HG03095 (cell line): ENCODE results near the gene KIAA1671.

Experiments used
- ATAC-seq: cut with Tn5 transposase; IDR thresholded peaks from one replicate; pipeline ENCODE4 v1.9.1; 2021; ENCODE audit warnings: moderate library complexity; ENCODE audit not compliant: unreplicated experiment

The KIAA1671 gene

DNA sequence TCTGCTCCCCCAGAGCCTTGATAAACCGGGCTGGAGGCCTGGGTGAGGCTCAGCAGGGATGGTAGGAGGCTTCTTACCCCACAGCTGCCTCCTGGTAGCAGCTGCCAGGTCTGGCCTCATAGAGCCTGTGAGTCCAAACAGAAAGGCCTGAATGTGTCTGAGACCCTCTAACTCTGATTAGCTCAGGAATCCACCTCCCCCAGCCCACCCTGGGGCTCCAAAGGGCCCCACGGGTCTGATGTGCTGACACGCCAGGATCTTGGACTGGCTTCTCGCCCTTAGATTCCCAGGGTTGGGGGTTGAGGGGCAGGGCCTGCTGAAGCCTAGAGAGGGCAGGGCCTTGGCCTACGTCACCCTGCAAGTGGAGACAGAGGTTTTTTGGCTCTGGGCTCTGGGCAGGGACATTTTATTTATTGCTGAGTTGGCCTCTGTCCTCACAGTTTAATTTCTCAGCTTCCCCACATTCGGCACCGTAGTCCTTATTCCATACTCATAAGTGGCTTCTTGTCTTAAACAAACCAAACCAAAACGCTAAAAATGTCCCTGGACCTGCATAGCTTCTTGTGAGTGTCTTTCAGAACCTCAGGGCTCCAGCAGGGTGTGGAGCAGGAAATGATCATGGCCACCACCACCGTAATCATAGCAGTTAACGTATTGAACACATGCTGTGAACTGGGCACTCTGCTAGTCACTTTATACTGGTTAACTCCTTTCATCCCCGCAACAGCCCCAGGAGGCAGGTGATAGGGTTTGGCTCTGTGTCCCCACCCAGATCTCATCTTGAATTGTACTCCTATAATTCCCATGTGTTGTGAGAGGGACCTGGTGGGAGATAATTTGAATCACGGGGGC is 25.1 kb downstream of the KIAA1671 start:
- ATAC-seq, result no peak

DNA sequence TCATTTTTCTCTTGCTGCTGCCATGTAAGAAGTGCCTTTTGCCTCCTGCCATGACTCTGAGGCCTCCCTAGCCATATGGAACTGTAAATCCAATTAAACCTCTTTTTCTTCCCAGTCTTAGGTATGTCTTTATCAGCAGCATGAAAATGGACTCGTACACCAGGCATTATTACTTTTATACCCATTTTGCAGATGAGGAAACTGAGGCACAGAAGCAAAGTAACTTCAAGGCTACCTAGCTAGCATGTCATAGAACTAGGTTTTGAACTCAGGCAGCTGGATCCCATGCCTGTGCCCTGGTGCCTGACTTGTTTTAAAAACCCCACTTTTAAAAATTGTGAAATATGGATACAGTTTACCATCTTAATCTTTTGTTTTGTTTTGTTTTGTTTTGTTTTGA is 25.8 kb downstream of the KIAA1671 start:
- ATAC-seq, result no peak

DNA sequence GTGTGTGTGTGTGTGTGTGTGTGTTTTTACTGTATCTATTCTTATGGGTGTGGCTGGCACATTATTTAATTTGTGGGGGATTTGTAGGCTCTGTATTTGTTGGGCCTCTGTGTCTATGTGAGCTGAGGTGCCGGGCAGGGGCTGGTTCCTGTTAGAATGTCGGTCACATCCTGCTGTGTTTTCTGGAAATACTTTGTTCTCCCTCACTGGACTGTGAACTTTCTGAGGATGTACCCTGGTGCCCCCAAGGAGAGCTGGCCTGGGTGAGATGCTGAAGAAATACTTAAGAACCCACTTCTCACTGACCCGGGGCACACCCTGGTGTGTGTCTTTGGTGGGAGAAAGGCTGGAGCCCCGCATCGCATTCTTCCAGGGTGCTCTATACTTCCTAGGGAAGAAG is 28.6 kb downstream of the KIAA1671 start:
- no peak for ATAC-seq

DNA sequence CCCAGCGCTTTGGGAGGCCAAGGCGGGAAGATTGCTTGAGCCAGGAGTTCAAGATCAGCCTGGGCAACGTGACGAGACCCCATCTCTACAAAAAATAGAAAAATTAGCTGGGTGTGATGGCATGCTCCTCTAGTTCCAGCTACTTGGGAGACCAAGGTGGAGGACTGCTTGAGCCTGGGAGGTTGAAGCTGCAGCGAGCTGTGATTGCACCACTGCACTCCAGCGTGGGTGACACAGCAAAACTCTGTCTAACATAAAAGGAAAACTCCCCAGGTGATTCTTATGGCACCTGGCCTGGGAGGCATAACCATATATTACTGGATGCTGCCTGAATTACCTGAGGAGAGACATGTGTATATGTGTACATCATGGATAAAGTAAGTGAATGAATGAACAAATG is 29.1 kb downstream of the KIAA1671 start:
- ATAC-seq, result no peak

DNA sequence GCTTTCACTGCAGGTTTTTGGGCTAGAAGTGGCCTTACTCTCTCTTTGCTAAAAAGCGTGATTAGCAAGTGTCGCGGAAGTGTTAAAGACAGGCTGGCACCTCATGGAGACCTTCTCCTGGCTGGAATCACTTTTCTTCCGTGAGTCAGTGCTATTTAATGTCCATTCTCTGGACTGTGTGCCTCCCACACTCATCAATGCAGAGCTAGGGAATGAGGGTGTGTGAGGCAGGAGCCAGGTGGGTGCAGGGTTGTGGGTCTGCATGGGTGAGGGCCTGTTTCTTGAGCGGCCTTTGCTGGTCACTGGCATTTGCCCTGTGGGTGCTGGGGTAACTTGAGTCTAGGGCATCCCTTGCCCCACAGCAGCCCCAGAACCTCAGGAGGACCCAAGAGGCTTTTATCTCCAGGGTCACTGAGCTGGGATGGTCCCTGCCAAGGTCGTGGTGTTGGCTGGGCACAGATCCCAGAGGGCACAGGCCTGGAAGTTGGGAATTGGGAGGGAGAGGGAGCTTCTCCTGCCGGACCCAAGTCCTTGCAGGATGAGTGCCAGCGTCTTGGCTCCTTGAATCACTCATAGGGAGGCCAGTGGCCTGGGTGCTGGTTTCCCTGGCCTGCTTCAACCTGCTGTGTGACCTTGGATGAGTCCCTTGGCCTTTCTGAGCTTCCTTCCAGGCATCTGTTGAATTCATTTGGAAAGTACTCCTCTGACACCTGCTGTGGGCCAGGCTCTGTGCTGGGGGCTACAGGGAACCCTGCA is 30.0 kb downstream of the KIAA1671 start:
- ATAC-seq, result no peak

DNA sequence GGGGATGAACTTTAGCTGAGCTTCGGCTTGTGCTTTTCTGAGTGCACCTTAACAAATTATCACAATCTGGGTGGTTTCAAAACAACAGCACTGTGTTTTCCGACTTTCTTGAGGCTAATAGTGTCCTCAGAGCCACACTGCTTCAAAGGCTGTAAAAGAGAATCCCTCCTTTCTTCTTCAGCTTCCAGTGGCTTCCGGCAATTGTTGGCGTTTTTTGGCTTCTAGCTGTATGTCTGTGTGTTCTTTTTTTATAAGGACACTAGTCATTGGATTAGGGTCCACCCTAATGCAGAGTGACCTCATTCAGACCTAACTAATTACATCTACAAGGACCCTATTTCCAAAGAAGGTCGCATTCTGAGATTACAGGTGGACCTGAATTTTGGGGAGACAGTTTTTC is 30.6 kb downstream of the KIAA1671 start:
- no peak for ATAC-seq

DNA sequence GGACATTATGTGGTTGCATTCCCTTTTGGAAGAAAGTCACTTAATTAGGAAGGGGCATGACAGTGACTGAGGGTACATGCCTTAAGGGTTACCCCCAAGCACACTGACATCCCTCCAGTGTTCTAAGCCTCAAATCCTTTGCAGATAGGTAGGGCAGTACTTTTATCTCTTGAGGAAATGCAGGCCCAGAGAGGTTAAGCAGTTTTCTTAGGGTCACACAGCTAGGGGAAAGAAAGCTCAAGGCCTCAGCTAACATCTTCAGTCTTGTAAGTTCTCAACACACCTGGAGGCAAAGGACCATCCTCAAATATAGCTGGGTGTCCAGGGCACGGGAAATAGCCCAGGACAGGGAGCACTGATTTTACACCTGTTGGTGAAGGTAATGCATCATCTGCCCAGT is 31.6 kb downstream of the KIAA1671 start:
- no peak for ATAC-seq

DNA sequence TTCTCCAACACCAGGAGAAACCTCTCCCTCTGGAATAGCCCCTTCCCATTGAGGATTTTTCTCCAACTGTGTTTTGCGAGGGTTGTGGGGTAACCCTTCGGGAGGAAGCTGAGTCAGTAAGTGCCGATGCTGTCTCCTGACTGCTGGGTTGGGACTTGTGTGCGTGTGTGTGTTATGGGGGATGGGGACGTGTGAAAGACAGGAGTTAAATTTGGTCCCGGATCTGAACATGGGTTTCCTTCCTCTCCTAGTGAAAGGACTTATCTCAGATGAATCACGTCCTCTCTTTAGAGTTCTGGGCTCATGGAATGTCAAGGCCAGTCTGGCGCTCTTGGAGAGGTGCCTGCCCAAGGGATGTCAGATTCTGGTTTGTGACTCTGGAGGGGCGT is 33.3 kb downstream of the KIAA1671 start:
- ATAC-seq, result no peak

DNA sequence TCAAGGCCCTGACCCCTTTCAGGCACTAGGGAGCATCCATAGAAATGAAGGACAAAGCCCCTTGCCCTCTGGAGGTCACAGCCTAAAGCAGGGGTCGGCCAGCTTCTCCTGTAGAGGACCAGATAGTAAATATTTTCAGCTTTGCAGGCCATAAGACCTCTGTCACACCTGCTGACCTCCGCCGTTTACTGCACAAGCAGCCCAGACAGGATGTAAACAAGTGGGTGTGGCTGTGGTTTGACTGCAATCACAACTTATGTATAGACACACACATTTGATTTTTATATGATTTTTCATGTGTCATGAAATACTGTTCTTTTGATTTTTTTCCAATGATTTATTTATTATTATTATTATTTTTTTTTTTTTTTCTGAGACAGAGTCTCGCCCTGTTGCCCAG is 34.3 kb downstream of the KIAA1671 start:
- no peak for ATAC-seq

DNA sequence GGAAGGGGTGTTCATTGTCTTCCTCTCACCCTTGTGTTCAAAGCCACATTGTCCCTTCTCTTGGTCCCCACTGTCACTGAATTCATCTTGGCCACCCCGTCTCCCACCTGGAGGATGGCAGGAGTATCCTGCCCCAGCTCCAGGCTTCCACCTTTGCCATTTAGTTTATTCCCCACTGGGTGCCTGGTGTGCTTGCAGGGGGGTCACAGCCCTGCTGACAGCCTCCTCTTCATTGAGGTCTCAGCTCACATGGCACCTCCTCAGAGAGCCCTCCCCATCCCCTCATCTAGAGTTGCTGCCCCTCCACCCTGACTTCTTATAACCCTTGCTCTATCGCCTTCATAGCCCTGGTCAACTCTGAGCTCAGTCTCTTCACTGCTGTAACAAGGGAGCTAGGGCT is 36.6 kb downstream of the KIAA1671 start:
- no peak for ATAC-seq

DNA sequence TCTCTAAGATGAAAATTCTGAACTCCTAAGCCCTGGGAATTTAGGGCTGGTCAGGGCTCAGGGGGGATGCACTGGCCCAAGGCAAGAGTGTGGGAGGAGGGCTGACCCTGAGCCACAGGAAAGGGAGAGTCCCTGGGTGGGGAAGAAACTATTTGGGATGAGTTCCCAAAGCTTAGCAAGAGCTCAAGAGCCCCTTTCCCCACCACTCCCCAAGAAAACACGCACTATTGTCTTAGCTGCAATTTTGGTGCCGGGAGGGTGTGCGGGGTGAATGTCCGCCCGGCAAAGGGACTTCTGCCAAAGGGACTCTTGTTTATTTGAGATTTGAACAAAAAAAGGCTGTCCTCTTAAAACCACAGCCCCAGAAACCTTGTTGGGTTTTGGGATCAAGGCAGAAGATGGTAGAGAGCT is 37.0 kb downstream of the KIAA1671 start:
- ATAC-seq, result no peak

DNA sequence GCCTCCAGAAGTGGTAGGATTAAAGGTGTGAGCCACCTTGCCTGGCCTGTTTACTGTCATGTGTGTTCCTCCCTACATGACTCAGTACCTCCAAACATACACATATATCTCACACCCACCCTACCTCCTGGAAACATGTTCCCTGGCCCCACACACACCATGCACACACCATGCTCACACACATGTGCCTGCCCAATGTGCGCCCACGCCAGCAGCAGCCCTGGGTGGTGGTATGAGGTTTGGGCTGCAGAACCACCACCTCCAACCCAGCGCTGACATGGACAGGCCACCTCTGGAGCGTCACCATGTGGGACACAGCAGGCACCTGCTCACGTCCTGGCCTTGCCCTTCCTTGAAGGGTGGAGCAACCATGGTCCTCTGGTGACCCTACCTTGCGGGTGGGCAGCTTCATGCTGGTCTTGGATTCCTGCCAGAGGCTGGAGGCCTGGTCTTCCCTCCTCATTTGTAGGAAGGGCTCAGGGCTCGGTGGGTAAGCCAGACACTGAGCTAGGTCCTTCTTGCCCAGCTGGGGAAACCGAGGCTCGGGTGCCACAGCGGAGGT is 37.9 kb downstream of the KIAA1671 start:
- ATAC-seq, result no peak

DNA sequence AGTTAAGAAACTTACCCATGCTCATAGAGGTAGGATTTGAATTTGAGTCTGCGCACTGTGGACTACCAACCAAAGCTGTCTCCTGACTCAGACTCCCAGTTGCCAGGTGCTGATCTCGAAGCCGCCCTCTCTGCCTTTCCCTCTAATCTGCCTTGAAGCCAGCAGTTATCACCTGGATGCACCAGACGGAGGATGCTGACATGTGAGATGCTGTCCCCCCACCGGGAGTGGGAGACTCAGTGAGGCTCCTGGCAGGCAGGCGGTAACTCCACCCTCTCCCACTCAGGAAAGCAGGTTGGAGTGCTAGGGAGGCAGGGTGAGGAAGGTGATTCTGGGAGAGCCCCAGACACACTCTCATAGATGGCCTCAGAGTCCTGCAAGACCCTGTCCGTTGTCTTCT is 40.4 kb downstream of the KIAA1671 start:
- ATAC-seq, result no peak

DNA sequence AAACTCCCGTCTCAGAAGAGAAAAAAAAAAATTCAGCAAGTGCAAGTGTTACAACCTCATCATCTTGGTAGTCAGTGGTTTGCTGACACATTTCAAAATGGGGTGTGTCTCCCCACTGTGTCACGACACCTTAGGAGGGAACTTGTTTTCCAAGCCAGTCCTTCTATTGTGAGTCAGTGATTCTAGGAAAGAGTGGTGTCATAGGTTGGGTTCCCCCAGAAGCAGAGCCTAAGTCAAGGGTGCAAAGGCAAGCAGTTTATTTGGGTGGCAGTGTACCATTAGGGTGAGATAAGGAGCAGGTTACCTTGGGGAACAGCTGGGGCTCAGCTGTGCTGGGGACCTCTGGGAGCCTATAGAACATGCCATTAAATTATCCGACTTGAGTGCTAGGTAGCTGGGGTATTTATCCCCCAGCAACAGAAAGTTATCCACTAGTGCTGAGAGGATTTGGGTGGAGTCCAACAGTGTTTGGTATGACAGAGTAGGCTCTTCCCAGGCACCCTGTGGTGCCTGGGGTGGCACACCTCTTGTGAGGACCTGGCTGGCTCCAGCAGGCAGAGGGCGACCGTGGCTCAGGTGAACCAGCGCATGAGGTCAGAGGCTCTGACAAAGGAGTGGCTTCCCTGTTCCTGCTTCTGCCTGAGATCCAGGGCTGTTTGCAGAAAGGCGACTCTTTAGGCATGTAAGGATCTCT is 41.7 kb downstream of the KIAA1671 start:
- ATAC-seq, result no peak

DNA sequence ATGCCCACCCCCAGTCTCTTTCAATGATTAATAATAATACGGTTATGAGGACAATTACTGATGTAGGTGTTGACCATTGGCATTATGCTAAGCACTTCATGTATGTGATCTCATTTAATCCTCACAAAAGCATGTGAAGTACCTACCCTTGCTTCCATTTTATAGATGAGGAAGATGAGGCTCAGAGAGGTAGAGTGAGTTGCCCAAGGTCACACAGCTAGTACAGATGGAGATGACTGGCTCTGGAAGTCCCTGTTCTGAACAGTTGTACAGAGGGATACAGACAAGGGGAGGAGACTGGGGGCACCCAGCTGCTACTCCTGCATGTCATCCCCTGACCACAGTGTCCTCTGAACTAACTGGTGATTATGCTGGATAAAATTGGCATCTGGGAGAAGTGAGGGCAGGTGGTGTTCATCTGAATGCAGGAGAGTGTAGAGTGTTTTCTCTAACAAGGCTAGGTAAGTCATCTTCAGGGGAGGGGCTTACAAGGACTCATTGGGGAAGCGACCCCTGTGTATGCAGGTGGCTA is 43.2 kb downstream of the KIAA1671 start:
- ATAC-seq, result no peak

DNA sequence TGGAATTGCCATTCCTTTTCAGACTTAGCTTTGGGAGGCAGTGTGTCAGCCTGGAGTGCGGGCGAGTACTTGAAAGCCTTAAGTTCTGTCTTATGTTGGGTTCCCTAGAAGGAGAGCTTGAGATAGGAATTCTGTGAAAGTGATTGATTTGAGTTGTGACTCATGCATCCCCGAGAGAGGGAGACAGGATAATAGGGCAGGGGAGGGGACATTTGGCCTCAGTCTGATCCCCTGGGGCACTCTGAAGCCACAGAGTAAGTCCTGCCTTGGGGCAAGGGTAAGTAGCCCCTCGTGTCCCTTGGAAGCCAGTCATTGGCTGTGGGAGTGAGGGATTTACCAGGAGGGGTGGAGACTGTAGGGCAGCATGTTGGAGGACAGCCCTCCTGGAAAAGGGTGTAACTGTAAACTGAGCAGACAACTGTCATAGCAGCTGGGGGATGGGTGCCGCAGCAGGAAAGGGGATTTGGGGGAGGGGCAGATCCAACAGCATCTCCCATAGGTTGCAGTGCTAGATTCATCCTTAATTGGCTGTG is 44.0 kb downstream of the KIAA1671 start:
- ATAC-seq, result no peak

DNA sequence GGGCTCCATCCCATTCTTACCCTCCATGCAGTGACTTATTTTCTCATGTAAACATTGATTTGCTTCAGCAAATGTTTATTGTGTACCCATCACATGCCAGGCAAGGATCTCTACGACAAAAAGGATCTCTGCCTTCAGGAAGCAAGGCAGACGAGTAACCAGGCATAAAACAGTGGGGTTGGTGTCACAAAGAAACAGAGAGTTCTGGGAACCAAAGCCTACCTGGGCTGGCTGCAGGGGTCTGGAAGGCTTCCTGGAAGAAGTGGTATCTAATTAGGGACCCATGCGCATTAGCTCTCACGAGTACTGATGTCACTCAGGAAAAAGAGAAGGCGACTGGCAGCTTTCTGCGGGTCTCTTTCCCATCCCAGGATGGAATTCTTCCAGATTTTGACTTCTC is 44.5 kb downstream of the KIAA1671 start:
- ATAC-seq, result no peak

DNA sequence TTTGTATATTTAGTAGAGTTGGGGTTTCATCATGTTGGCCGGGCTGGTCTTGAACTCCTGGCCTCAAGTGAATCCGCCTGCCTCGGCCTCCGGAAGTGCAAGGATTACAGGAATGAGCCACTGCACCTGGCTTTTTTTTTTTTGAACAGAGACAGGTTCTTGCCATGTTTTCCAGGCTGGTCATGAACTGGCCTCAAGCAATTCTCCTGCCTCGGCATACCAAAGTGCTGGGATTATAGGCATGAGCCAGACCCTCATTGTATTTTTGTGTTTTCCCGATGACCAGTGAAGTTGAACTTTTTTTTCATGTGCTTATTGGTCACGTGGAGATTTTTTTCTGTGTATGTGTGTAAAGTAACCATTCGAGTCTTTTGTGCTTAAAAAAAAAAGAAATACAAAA is 48.2 kb downstream of the KIAA1671 start:
- ATAC-seq, result no peak

DNA sequence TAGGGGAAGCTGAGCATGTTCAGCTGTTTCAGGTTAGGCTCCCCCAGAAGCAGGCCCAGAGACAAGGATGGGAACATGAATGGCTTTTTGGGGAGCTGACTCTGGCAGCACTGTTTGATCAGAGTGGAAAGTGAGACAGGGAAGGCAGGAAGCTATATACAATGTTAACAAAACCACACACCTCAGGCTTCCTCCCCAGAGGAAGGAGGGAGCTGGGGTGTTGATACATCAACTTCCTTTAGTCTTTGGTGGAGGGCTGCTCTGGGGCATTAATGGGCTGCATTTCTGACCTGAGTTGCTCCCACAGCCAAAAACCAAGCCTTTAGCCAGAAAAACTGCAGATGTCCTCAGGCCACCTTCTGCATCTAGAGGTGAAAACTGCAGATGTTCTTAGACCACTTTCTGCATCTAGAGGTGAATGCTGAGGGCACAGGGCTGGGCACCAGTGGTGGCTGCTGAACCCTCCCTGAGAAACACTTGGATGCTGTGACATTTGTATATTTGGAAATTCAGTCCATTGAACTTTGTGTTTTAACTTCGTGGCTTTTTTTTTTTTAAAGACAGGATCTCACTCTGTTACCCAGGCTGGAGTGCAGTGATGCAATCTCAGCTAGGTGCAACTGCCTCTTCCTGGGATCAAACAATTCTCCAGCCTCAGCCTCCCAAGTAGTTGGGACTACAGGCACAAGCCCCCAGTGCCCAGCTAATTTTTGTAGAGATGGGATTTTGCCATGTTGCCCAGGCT is 49.9 kb downstream of the KIAA1671 start:
- ATAC-seq, result no peak

DNA sequence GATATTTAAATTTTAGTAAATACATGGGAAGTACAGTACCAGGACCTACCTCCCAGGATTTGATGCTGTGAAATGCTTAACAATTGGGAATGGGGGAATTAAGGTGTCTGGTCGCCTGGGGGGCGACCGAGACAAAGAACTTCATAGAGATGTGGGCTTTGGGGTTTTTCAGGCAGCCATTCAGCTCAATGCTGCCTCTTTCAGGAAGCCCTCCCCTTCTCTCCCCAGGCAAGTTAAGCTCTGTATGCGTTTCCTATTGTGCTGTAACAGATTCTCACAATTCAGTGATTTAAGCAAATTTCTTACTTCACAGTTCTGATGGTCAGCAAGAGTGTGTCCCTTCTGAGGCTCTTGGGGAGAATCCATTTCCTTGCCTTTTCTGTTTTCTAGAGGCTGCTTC is 53.8 kb downstream of the KIAA1671 start:
- ATAC-seq, result no peak
